ENCODE results near the gene PRND.

- TF ChIP-seq CTCF (IDR thresholded peaks at IDR 0.05; ENCODE audit: low read length) (no peak), EZH2 (optimal IDR thresholded peaks at IDR 0.05; ENCODE audit: low read depth, low read length) (no peak)
These were observed 45.4 kb downstream of the PRND start for GRCh38 chr20:4767084-4767483.

Data from MM.1S (cell line).